Dedifferentiated amniotic fluid mesenchymal stem cell (primary cell): ENCODE measurements around the gene CDRT15L2.
"Not testable (repeated sequence)": the region's sequence is repeated elsewhere in the genome, so short reads cannot be mapped to it uniquely, and the experiment has no call there.

Experiments
- DNase-seq: peaks from one replicate; pipeline ENCODE4 v3.0.0-alpha.2; 2016; ENCODE audit errors: extremely low spot score

The CDRT15L2 gene

DNA sequence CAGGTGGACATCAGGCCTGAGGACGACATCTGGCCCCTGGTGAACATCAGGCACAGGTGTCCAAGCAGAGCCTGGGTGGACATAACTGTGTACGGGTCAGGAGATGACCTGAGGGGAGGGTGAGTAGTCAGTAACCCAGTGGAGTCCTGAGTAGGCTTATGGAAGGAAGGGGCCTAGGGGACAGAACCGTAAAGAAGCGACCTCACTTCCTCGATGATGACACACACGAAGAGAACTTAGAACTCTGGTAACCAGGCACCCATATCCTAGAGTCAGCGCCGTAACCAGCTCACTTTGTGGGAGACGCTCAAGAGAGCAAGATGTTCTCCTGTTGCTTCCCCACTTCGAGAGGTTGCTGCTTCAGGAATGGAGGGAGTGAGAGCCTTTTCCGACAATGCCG lies at the start of gene CDRT15L2:
Gene CDRT15L2, plus strand, starts transcription at position 301 of the 400 bp plus-strand sequence. Its CDS starts 20 bp downstream, at position 321.
- DNase-seq = not testable (repeated sequence)

DNA sequence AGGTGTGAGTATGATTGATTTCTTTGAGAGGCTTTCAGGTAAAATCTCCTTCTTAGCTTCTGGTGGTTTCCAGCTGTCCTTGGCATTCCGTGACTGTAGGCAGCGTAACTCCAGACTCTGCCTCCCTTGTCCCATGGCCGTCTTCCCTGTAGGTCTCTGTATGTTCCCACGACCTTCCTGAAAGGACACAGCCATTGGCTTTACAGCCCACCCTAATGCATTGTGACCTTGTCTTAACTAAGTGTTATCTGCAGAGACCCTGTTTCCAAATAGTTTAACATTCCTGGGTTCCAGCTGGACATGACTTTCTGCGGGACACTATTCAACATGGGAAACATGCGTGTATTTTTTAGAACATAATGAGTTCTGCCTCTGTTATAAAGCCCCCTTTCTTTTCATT lies 49.4 kb upstream of the CDRT15L2 start:
- not testable (repeated sequence) for DNase-seq

DNA sequence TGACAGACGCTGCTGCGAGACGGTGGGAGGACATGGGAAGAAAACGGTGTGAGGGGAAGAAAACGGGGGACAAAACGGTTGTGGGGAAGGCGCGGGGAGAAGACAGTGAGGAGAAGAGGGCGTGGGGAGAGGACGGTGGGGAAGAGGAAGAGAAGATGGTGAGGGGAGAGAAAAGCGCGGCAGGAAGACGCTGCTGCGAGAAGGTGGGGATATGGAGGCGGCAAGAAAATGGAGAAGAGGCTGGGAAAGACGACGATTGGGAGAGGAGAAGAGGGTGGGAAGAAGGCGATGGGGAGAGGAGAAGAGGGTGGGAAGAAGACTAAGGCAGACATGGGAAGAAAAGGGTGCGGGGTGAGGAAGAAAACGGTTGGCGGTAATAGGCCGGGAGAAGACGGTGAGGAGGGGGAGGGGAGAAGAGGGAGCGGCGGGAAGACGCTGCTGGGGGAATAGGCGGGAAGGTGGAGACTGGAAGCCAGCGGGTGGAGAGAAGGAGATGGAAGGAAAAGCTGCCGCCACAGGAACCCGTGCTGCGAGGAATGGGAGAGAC lies 46.9 kb upstream of the CDRT15L2 start:
- not testable (repeated sequence) for DNase-seq

DNA sequence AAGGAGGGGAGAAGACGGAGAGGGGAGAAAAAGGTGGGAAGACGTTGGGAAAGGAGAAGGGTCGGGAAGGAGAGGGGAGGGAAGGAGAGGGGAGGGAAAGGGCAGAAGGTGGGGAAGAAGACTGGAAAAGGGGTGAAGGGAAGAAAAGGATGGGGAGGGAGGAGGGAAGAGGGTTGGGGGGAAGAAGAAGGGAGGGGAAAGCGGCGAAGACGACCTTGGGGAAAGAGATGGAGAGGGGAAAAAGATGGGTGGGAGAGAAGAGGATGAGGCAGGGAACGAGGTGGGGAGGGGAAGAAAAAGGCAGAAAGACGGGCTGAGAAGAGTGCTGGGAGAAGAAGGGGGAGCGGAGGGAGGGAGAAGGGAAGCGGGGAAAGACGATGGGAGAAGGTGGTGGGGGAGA lies 46.3 kb upstream of the CDRT15L2 start:
- DNase-seq = not testable (repeated sequence)

DNA sequence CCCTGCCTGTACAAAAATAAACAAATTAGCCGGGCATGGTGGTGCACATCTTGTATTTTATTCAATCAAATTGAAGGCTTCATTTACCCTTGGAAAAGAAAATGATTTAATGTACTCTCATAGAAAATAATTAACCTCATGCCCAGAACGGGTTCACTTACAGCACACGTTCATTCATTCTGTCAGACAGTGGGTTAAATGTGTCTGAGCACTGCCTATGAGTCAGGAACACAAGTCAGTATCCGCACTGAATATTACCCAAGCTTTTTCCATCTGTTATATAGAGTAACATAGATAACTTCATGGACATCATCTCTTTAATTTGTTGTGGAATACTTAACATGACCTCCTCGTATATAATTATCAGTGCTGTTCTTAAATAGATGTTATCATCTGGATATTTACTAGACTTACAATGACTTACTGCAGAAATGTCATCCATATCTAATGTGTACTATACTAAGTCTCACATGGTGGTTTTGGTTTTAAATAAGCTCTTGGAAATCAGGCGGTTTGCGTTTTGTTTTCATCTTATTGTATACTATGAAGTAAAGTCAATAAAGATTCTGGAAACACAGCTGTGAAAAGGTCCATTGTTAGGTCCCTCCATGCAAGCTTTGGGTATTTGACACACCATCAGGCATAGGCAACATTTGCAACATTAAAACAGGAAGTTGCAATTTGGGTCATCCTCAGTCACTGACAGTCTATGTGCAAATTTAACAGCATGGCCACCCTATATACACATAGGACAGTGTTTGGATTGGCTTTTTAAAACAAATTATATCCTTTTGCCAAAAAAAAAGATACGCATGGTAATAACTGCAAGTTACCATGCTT lies 44.6 kb upstream of the CDRT15L2 start:
- DNase-seq = not testable (repeated sequence)

DNA sequence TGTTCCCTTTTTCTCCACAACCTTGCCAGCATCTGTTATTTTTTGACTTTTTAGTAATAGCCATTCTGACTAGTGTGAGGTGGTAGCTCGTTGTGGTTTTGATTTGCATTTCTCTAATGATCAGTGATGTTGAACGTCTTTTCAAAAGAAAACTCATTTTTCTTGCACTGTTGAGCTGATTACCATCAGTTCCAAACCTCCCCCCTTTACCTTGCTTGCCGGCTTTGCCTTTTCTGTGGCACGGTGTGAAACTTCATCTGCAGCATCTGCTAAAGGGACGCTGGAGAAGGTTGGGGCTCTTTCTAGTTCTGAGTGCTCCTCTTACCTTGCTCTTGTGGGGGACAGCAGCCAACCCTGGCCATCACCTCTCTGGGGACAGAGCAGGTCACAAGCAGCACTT lies 39.1 kb upstream of the CDRT15L2 start:
- not testable (repeated sequence) for DNase-seq

DNA sequence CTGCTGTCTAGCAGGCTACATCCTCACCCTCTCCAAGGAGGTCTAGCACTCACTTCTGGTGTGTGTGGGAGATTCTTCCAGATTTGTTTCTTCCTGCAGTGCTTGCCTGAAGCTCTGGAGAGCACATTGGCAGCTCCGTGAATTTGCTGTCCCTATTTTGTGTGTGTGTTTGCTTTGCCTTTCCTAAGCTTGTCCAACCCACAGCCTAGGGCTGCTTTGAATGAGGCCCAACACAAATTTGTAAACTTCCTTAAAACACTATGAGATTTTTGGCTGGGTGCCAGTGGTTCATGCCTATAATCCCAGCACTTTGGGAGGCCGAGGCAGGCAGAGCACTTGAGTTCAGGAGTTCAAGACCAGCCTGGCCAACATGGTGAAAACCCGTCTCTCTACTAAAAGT lies 38.7 kb upstream of the CDRT15L2 start:
- DNase-seq = not testable (repeated sequence)

DNA sequence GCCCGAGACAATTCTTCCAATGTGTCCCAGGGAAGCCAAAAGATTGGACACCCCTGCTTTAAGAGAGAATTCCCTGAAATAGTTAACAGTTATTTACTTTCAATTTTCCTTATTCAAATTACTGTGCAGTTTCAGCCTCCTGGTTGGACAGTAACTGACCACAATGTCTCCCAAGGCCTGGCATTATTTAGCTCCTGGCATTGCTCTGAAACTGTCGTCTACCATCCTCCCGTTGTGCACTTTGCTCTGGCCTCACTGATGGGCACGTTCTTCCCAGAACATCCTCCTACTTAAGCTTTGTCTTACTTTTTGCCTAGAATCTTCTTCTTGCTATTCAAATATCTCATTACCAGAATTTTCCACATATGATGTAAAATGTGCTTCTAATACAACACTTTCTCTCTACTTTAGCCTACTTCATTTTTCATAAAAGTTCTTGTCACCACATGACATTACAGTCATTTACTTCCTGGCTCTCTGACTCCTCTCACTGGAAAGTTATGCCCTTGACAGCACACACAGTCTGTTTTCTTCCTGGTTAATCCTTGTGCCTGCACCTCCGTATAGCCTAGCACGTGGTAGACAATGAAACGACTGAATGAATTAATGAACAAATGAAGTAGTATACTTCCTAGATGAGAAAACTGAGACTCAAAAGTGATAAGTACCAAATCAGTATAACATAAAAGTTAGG lies 37.5 kb upstream of the CDRT15L2 start:
- not testable (repeated sequence) for DNase-seq

DNA sequence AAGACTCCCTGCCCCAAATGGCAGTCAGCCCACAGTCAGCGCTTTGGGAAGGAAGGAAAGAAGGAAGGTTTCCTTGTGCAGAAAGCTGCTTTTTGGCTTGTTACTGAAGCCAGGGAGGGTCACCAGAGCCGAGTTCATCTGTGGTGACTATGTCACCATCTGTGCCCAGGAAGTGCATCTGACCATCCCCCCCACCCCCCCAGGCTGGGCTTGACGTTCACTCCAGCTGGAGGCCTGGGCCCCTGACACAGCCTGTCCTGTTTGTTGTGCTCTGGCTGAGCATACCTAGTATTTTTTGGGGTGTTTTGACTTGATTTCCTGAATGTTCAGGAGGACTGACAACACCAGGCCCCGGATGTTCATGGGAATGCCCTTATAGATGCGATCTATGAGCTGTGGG lies 31.6 kb upstream of the CDRT15L2 start:
- not testable (repeated sequence) for DNase-seq

DNA sequence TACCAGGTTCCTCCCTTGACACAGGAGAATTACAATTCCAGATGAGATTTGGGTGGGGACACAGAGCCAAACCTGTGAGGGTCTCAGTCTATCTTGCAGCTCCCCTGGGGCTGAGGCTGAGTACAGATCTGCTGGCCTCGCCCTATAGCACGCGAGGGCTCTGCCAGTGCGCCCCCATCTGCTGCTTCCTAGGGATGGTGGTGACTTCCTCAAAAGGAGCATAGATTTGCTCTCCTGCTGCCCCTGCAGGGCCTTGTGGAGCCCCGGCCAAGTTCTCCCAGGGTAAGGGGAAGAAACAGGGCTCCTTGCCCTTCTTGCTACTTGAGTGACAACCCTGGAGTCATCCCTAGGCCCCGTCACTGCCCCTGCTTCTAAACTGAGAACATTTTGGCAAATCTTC lies 26.6 kb upstream of the CDRT15L2 start:
- not testable (repeated sequence) for DNase-seq

DNA sequence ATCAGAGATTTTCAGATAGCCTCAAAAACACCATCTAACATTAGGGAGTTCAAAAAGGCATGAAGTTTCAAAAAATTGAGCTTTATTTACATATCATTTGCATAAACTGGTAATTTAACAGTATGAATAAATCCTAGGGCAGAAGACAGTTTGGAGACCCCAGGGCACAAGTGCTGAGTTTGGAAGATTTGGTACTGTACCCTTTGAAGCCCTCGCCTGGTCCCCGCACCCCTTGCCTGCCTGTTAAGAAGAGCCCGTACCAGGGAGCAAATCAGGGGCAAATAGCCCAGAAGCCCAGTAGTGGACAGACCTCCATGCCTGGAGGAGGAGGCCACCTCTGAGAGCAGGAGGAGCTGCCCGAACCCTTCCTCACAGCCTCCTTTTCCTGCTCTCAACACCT lies 24.8 kb upstream of the CDRT15L2 start:
- DNase-seq = not testable (repeated sequence)

DNA sequence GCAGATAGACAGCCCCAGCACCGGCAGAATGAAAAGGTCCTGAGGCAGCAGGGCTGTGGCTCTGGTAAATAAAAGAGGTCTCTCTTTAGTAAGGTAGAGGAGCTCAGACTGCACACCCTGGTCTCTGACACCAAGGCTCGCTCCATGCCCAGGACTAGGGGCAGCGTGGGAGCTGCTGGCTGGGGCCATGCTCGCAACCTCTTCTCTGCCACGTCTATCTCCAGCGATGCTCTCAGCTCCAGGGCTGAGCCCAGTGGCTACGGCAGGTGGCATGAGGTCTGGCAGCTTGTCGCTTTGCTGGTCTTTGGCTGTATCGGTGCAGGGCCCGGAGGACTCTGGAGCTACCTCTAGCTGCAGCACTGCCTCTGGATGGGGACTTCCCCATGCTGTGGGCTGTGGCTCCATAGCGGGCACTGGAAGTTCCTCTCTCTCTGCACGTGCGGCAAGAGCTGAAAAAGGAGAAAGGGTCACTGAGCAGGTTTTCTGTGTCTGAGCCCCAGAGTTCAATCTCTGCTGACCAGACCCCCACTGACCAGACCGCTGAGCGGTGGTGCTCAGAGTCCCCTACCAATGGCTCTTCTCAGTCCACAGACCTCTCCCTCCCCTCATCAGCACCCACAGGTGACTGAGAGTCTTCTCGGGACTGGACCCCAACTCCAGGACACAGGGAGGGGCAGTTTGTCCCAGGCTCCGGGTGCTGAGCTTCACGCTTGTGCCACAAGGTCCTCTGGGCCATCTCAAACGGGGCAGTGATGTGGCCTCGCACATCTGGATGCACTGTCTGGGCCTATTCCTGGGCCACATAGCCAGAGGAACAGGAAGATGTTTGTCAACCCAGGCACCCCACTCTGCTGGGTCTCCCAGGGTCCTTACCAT lies 24.2 kb upstream of the CDRT15L2 start:
- DNase-seq = not testable (repeated sequence)

DNA sequence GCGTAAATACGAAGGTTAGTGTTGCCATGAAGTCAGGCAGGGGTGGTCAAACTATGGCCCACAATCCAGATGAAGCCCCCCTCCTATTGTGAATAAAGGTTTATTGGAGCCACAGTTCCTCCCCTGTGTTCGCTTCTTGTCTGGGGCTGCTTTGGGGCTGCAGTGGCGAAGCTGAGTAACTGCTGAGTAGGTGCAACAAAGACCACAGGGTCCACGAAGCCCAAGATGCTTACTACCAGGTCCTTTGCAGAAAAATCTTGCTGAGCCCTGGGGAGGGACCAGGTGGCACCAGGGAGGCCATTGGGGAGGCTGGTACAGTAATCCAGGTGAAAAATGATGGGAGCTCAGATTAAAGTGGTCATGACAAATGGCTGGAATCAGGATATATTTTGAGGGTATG lies 21.4 kb upstream of the CDRT15L2 start:
- DNase-seq = not testable (repeated sequence)

DNA sequence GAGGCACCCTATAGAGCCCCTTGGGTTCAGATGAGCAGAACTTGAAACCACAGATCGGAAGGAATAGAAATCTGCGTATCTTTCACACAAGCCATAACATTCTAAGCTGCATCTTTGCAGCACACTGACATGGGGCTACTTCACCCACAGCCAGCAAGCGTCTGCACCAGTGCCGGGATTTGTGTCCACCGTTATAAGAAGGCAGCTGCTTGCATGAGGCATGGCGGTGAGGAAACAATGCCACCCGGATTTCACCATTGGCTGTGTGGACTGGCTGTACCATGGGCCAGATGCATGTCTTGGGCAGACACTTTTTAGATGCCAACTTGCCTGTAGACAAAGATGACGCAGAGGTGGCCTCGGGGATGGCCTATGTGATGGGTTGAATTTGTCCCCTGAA lies 20.5 kb upstream of the CDRT15L2 start:
- DNase-seq = not testable (repeated sequence)

DNA sequence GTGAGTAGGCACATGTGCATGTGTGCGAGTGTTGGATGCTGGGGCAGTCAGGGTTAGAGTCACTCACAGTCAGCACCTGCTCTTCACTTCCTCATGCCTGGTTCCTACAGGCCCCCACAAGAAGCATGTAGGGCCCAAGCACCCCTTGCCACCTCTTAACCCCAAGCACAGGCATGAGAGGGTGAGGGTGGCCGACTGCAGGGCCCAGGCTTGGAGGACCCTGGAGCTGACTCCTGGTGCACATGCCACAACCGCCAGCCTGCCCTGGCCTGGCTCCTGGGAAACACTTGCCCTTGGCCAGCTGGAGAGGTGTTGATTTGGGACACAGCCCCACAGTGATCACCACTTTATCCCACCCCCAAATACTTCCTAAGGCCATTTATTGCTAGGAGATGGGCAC lies 16.9 kb upstream of the CDRT15L2 start:
- DNase-seq = no peak

DNA sequence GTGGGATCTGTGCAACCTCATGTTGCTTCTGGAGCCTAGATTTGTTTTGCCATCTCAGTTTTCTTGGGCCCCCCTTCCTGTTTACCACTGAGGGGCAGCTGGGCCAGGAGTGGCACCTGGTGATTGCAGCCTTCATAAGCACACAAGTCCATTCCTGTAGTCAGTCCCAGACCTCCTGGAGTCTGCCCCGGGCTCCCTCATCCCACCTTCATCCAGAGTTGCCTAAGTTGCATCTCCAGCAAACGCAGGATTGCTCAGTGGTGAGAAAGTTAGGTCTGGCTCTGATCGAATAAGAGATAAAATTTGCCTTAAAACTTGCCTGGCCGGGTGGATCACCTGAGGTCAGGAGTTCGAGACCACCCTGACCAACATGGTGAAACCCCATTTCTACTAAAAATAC lies 14.3 kb upstream of the CDRT15L2 start:
- DNase-seq = not testable (repeated sequence)

DNA sequence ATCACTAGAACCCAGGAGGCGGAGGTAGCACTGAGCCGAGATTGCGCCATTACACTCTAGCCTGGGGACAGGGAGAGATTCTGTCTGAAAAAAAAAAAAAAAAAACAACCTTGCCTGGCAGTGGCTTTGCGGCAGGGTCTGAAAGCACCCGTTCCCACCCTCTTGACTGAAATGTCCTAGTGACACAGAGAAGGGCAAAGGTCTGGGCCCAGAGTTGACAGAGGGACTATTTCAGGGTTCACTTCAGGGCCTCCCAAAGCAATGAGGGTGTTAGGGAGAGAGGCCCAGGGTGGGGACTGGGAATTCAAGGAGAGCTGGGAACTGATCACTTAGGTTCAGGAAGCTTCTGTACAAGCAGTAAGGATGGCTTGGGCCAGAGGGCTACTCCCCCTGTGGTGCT lies 13.8 kb upstream of the CDRT15L2 start:
- no peak for DNase-seq

DNA sequence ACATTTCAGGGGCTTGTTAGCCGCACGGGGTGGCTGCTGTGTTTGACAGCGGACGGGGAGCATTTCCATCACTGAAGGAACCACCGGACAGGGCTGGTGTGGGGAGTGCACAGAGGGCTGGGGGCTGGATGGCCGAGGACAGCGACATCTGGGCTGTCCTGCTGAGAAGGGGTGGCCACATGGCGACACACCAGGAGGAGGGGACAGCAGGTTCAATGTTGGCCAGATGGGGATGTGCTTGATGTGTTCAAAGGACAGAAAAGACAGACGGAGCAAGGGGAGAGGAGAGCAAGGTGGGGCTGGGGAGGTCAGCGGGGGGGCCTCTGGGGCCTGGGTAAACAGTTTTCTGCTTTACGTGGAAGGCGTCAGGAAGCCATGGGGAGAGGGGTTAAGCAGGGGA lies 12.8 kb upstream of the CDRT15L2 start:
- DNase-seq = not testable (repeated sequence)

DNA sequence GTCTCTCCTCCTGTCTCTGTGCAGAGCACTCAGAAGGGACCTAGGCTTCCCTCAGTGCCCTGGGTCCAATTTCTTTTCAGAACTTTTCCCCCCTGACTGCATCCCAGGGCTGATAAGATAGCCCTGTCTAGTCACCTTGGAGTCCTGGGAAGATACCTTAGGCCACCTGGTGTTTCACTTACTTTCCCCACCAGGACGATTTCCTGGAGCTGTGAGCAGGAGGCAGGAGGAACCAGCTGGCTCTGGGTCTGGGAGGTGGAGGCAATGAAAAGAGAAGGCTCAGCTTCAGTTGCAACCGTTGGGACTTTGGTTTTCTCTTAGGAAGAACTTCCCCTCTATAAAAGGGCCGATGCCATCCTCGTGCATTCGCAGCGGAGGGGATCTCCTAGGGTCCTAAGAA lies 12.1 kb upstream of the CDRT15L2 start:
- DNase-seq = not testable (repeated sequence)

DNA sequence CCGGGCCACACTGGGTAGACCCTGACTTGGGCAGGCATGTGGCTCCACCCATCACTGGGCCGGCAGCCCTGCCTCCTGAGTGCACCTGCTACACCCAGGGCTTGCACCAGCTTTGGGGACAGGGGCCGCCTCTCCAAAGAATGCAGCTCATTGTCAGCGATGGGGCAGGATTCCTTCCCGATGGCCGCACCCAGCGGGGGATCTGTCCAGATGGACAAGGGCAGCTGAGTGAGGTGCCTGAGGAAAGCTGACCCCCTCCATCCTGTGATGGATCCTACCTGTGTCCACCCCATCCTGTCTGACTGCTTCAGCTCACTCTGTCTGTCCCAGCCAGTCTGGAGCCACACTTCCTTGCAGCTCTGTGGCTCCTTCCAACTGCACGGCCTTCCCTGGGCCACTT lies 10.9 kb upstream of the CDRT15L2 start:
- DNase-seq = not testable (repeated sequence)

DNA sequence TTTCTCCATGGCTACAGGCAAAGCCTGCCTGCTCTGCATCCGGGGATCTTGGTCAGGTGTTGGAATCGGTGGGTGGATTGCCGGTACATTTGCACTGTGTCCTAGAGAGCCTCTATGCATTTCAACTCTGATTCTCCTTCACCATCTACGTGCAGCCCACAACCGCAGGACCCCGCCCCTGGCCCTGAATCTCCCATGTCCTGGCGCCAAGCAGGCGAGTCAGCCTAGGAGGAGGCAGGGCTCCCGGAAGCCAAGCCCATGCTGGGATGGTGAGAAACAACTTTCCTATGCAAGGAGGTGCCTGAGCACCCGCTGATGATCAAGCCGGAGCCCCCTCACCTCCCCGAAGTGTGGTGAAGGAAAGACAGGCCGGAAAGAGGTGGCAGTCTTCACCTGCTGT lies 7.9 kb upstream of the CDRT15L2 start:
- not testable (repeated sequence) for DNase-seq

DNA sequence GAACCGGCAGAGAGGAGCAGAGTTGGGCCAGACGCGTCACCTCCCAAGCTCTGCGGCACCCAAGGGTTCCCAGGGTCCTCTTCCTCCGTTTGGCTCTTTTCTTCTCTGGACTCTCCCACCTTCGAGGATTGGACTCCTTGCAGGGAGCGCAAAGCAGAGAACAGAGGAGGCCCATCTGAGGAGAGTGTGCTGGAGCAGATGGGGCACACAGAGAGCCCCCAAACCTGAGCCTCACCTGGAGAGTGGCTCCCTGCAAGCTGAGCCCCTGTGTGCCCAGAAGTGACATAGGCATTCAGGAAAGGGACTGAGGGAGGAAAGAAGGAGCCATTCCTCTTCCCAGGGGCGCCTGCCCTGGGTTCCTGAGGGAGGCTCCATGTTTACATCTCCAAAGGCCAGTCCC lies 6.3 kb upstream of the CDRT15L2 start:
- DNase-seq = not testable (repeated sequence)
